Esophagus squamous epithelium (tissue), 5 donors: ENCODE results near the gene TFAP2E. TPM values are rescaled to one million over a fixed set of nuclear protein-coding genes. Genes with fewer than 3 reads are reported as not detected.
A peak's percentile ranks its signal among the peaks of the same experiment; 100 is the strongest.

Experiments used
- DNase-seq: peaks from one replicate; lab custom pipeline; 2025; lab: John Stamatoyannopoulos, UW
- H3K27ac ChIP-seq, 4 donors: fragments of 200-600 bp; sonication (generic); one replicate each; pipeline ENCODE4 v1.5.1; 2016 to 2019; ENCODE audit warnings: mild to moderate bottlenecking in 1 of 4
- H3K27me3 ChIP-seq, 4 donors: fragments of 200-600 bp; sonication (generic); 1 replicate in 3 of 4; 2 replicates in 1 of 4; pipeline versions ENCODE4 v1.5.1 to v1.6.0; 2017 to 2021; ENCODE audit warnings: antibody characterized with exemption in 1 of 4
- H3K36me3 ChIP-seq, 3 donors: fragments of 200-600 bp; sonication (generic); one replicate each; pipeline ENCODE4 v1.5.1; 2016 to 2019
- H3K4me1 ChIP-seq, 3 donors: fragments of 200-600 bp; sonication (generic); one replicate each; pipeline ENCODE4 v1.5.1; 2017 to 2019
- H3K4me3 ChIP-seq, 4 donors: fragments of 200-600 bp; sonication (generic); 1 replicate in 3 of 4; 2 replicates in 1 of 4; pipeline ENCODE4 v1.5.1; 2016 to 2019; ENCODE audit warnings: mild to moderate bottlenecking in 2 of 4, moderate library complexity in 1 of 4
- H3K9me3 ChIP-seq, 3 donors: fragments of 200-600 bp; sonication (generic); one replicate each; pipeline ENCODE4 v1.5.1; 2016 to 2019
- POLR2A ChIP-seq, 4 donors: fragments of 450-650 bp; IDR thresholded peaks; one replicate each; pipeline ENCODE4 v1.6.1; 2017; ENCODE audit warnings: antibody characterized with exemption in 4 of 4, mild to moderate bottlenecking in 4 of 4, moderate library complexity in 3 of 4
- WGBS, 2 donors: methylation state at CpG; one replicate each; pipeline ENCODE4 v1.1.5; 2018; 5-methylcytosine and 5-hydroxymethylcytosine counted together
- intact Hi-C: fragments of 100-400 bp; cut with DNase I; formaldehyde crosslinking; loops from one replicate; pipeline ENCODE4 v1.15.0; 2022
- total RNA-seq, 4 donors: library from RNA; depleted of rRNA; stranded (reverse); fragments of >200 nt; gene quantifications; one replicate each; pipeline ENCODE4 v1.1.0, GENCODE V29; 2016
- TF ChIP-seq, protein P1 (sequence below), 6 experiments: fragments of 450-650 bp in 4 of 6; fragments of 200-600 bp in 2 of 6; sonication (generic) in 2 of 6; IDR thresholded peaks; one replicate each; pipeline ENCODE4 v1.5.1; 2016 to 2019; ENCODE audit warnings: antibody characterized with exemption in 6 of 6, mild to moderate bottlenecking in 4 of 6, moderate library complexity in 4 of 6
- donor health status: DM: yes; HTN: yes; CAD: no.

TFAP2E gene
- total RNA-seq, 4 donors from 2014 or later, result 0.26 to 1.1 (median 0.38) TPM; not detected in 1

DNA sequence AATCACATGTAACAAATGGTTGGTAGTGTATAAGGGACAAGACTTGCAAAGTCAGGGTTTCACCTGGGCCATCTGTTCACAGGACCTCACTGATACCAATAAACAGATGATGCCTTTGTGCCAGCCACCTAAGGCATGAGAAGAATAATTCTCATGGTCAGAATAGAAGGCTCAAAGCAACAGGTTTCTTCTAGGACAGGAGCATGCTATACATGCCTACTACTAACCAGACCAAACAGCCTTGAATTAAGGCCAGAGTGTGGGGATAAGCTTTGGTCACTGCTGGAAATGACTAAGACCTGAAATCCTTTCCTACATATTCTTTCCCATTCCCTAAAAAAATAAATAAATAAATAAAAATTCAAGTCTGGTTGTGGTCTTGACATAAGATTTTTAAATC is 50.7 kb downstream of the TFAP2E start:
- H3K27ac ChIP-seq, result no peak overlapping the region
- H3K27me3 ChIP-seq, result no peaks in the 10 kb centered on the region
- peaks cover 0 to 95% (median 0%) of the 10 kb centered on the region in 3 donors for H3K36me3 ChIP-seq
- no peak for DNase-seq
- TF ChIP-seq POLR2A (IDR thresholded peaks at IDR 0.05), result no peak
- TF ChIP-seq, protein P1, sequence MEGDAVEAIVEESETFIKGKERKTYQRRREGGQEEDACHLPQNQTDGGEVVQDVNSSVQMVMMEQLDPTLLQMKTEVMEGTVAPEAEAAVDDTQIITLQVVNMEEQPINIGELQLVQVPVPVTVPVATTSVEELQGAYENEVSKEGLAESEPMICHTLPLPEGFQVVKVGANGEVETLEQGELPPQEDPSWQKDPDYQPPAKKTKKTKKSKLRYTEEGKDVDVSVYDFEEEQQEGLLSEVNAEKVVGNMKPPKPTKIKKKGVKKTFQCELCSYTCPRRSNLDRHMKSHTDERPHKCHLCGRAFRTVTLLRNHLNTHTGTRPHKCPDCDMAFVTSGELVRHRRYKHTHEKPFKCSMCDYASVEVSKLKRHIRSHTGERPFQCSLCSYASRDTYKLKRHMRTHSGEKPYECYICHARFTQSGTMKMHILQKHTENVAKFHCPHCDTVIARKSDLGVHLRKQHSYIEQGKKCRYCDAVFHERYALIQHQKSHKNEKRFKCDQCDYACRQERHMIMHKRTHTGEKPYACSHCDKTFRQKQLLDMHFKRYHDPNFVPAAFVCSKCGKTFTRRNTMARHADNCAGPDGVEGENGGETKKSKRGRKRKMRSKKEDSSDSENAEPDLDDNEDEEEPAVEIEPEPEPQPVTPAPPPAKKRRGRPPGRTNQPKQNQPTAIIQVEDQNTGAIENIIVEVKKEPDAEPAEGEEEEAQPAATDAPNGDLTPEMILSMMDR (IDR thresholded peaks at IDR 0.05), result no peak
- no peak overlapping the region for H3K4me3 ChIP-seq
- intact Hi-C loops, result no loop called here
- H3K4me1 ChIP-seq, result no peaks in the 10 kb centered on the region
- no peaks in the 10 kb centered on the region for H3K9me3 ChIP-seq

DNA sequence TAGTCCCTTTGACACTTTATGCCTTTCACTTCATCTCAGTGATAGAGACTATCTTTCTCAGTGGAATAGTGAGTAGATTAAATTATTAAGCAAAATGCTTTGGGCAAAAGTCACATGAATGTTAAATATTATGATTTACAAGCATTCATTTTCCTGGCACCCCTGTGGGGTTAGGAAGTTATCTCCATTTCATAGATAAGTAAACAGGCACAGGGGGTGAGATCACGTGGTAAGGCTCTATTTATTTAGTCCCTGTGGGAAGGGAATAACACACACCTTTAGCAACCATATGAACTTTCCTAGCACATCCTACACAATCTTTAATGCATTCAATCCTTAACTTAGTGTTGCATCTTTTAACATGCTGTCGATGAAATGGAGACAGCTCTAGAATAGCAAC is 55.9 kb downstream of the TFAP2E start:
- H3K9me3 ChIP-seq, result no peaks in the 10 kb centered on the region
- intact Hi-C loops, result no loop called here
- TF ChIP-seq POLR2A (IDR thresholded peaks at IDR 0.05), result no peak
- TF ChIP-seq, protein P1 (IDR thresholded peaks at IDR 0.05), result no peak
- no peaks in the 10 kb centered on the region for H3K27me3 ChIP-seq
- no peaks in the 10 kb centered on the region for H3K4me1 ChIP-seq
- H3K27ac ChIP-seq, result no peak overlapping the region
- H3K36me3 ChIP-seq, result peaks cover 0 to 97% (median 22%) of the 10 kb centered on the region in 3 donors
- WGBS, 2 donors, result 73 to 86% methylated on average over 2 of the region's 2 CpGs
- DNase-seq, result no peak
- H3K4me3 ChIP-seq, result no peak overlapping the region

DNA sequence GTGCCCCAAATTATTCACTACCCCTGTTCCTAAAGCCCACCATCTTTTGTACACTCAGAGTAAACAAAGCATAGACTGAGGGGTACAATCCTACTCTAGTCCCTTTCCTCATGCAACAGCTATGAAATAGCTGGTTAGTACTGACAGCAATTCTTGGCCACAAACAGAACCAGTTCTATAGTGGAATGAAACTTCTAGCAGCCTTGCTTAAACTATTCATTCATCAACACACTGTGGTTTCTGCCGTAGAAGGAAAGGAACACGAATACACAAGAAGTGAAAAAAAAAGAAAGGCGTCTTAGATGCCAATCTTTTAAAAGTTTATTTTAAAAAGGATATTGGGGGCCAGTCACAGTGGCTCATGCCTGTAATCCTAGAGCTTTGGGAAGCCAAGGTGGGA is 58.3 kb downstream of the TFAP2E start:
- Histone ChIP-seq H3K27ac (no peak overlapping the region), H3K9me3 (no peaks in the 10 kb centered on the region), H3K4me1 (peaks cover 0 to 8% (median 0%) of the 10 kb centered on the region in 3 donors), H3K36me3 (peaks cover 0 to 97% (median 34%) of the 10 kb centered on the region in 3 donors), H3K4me3 (no peak overlapping the region), H3K27me3 (no peaks in the 10 kb centered on the region)
- intact Hi-C loops, result loop anchor here (10.0 kb wide), 1 partner anchor 67 kb away; no protein-coding TSS in a partner anchor
- WGBS, 2 donors, result 56 to 83% methylated on average over 3 of the region's 3 CpGs
- no peak for TF ChIP-seq POLR2A (IDR thresholded peaks at IDR 0.05)
- TF ChIP-seq, protein P1 (IDR thresholded peaks at IDR 0.05), result no peak
- DNase-seq, result no peak

DNA sequence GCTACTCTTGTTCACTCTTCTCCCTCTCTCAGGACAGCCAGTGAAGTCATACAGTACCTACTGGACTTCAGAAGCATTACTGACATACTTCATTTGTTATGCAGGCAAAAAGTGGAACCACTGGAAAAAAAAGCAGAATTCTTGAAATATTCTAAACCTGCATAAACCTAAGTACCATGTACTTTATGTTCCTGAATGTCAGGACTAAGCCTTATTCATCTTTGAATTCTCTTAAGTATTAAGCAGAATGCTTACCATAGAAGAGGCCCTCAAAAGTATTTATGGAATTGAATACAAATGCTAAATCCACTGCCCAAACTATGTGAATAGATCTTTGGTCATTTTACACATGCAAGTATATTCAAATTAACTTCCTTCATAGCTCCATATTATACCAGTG is 60.4 kb downstream of the TFAP2E start:
- TF ChIP-seq, protein P1 (IDR thresholded peaks at IDR 0.05), result no peak
- no peaks in the 10 kb centered on the region for H3K27me3 ChIP-seq
- H3K9me3 ChIP-seq, result no peaks in the 10 kb centered on the region
- H3K4me1 ChIP-seq, result peaks cover 0 to 29% (median 14%) of the 10 kb centered on the region in 3 donors
- no peak overlapping the region for H3K4me3 ChIP-seq
- H3K27ac ChIP-seq, result no peak overlapping the region
- DNase-seq, result no peak
- H3K36me3 ChIP-seq, result peaks cover 0 to 77% (median 34%) of the 10 kb centered on the region in 3 donors
- intact Hi-C loops, result loop anchor here (10.0 kb wide), 1 partner anchor 69 kb away; no protein-coding TSS in a partner anchor

DNA sequence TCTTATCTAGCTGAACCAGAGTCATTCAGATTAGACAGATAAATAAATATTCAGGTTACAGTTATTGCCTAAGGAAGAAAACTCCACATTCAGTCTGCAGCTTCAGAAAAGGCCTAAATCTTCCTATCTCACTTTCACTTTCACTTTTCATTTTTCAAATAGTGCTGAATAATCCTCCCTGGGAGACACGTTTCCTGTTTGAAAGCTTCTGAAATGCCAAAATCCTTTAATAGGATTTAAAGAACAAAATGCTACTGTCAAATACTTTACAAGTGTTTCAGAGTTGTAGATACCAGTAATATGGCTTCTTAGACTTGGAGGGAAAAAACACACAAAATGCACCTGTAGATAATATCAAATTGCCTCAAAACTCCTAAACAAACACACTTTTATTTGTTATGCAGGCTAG is 64.3 kb downstream of the TFAP2E start:
- Histone ChIP-seq H3K27ac (peak overlapping the region; percentile 57 to 77 (median 69)), H3K4me3 (peak overlapping the region in 3 of 4 donors; percentile 17 to 55 (median 34))
- no peak for DNase-seq

More for the DNA sequence above, 64.3 kb downstream of the TFAP2E start:
- H3K36me3 ChIP-seq, result peaks cover 0 to 39% (median 20%) of the 10 kb centered on the region in 3 donors
- intact Hi-C loops, result loop anchor here (10.0 kb wide), 1 partner anchor 73 kb away; no protein-coding TSS in a partner anchor
- peaks cover 0 to 56% (median 36%) of the 10 kb centered on the region in 3 donors for H3K4me1 ChIP-seq
- 0% methylated on average over 1 of the region's 1 CpG for WGBS, 2 donors
- no peaks in the 10 kb centered on the region for H3K27me3 ChIP-seq
- TF ChIP-seq POLR2A (IDR thresholded peaks at IDR 0.05), result no peak
- TF ChIP-seq, protein P1 (IDR thresholded peaks at IDR 0.05), result no peak
- H3K9me3 ChIP-seq, result no peaks in the 10 kb centered on the region
